OCI-LY3 (cell line): ENCODE measurements around the gene MYBL2.

Experiments
- H2AFZ ChIP-seq: fragments of 200-600, 300-600 bp; shearing (Covaris generic); 2 replicates; pipeline ENCODE4 v1.6.0; 2014; ENCODE audit warnings: antibody characterized with exemption, low read depth, low read length
- H3K27ac ChIP-seq: fragments of 200-600, 300-600 bp; sonication (generic); 2 replicates; pipeline ENCODE4 v1.5.1; 2014; ENCODE audit warnings: mild to moderate bottlenecking, low read length, moderate library complexity, mixed read lengths
- H3K27me3 ChIP-seq: fragments of 200-600, 300-600 bp; sonication (generic); 2 replicates; pipeline ENCODE4 v1.6.1; 2014; ENCODE audit warnings: low read depth, low read length, mixed read lengths
- H3K36me3 ChIP-seq: fragments of 200-600, 300-600 bp; sonication (generic); replicated peaks from 2 replicates; pipeline ENCODE3; 2014; ENCODE audit warnings: low read depth, low read length, mixed read lengths
- H3K4me1 ChIP-seq: fragments of 300-600, 200-600 bp; sonication (generic); 2 replicates; pipeline ENCODE4 v1.6.1; 2014; ENCODE audit warnings: low read length, mixed read lengths
- H3K4me2 ChIP-seq: fragments of 200-600, 300-600 bp; sonication (generic); 2 replicates; pipeline ENCODE4 v1.6.1; 2014; ENCODE audit warnings: low read length, mixed read lengths
- H3K4me3 ChIP-seq: fragments of 300-600, 200-600 bp; sonication (generic); 2 replicates; pipeline ENCODE4 v1.5.1; 2014; ENCODE audit warnings: antibody characterized with exemption, mild to moderate bottlenecking, low read length, moderate library complexity
- H3K79me2 ChIP-seq: fragments of 300-600, 200-600 bp; shearing (Covaris generic); 2 replicates; pipeline ENCODE4 v1.6.1; 2014; ENCODE audit warnings: mild to moderate bottlenecking, low read length, mixed read lengths
- H3K9ac ChIP-seq: fragments of 300-600, 200-600 bp; shearing (Covaris generic); 2 replicates; pipeline ENCODE4 v1.6.0; 2014; ENCODE audit warnings: mild to moderate bottlenecking, low read length, moderate library complexity
- H3K9me3 ChIP-seq: fragments of 200-600, 300-600 bp; shearing (Covaris generic); 2 replicates; pipeline ENCODE4 v1.6.1; 2014; ENCODE audit warnings: low read length, mixed read lengths; ENCODE audit not compliant: insufficient read depth
- H4K20me1 ChIP-seq: fragments of 200-600, 300-600 bp; sonication (generic); 2 replicates; pipeline ENCODE4 v1.6.1; 2016; ENCODE audit warnings: low read length, mixed read lengths; ENCODE audit not compliant: insufficient read depth
- EZH2phosphoT487 ChIP-seq: fragments of 200-600 bp; shearing (Covaris generic); IDR thresholded peaks from 2 replicates; pipeline ENCODE4 v1.6.1; 2018; ENCODE audit warnings: antibody characterized with exemption, mixed run types, low read depth
- TF ChIP-seq, protein P1 (sequence below): fragments of 200-600, 300-600 bp; sonication (generic); IDR thresholded peaks from 2 replicates; pipeline ENCODE4 v1.5.1; 2014; ENCODE audit warnings: antibody characterized with exemption, low read length, low read depth

The MYBL2 gene

GRCh38 chr20:43721429-43722152 is 54.7 kb downstream of the MYBL2 start:
- Histone ChIP-seq H3K36me3 (peaks cover 25% of the 10 kb centered on the region), H3K79me2 (no peaks in the 10 kb centered on the region), H3K4me1 (peaks cover 12% of the 10 kb centered on the region), H4K20me1 (no peaks in the 10 kb centered on the region), H3K4me2 (peak overlapping the region; percentile 74), H3K9me3 (no peaks in the 10 kb centered on the region), H2AFZ (peak overlapping the region; percentile 54), H3K4me3 (peak overlapping the region; percentile 60), H3K9ac (no peak overlapping the region), H3K27ac (no peak overlapping the region), H3K27me3 (no peaks in the 10 kb centered on the region)
- TF ChIP-seq EZH2phosphoT487: no peak
- TF ChIP-seq, protein P1, sequence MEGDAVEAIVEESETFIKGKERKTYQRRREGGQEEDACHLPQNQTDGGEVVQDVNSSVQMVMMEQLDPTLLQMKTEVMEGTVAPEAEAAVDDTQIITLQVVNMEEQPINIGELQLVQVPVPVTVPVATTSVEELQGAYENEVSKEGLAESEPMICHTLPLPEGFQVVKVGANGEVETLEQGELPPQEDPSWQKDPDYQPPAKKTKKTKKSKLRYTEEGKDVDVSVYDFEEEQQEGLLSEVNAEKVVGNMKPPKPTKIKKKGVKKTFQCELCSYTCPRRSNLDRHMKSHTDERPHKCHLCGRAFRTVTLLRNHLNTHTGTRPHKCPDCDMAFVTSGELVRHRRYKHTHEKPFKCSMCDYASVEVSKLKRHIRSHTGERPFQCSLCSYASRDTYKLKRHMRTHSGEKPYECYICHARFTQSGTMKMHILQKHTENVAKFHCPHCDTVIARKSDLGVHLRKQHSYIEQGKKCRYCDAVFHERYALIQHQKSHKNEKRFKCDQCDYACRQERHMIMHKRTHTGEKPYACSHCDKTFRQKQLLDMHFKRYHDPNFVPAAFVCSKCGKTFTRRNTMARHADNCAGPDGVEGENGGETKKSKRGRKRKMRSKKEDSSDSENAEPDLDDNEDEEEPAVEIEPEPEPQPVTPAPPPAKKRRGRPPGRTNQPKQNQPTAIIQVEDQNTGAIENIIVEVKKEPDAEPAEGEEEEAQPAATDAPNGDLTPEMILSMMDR: peak; percentile 28

DNA sequence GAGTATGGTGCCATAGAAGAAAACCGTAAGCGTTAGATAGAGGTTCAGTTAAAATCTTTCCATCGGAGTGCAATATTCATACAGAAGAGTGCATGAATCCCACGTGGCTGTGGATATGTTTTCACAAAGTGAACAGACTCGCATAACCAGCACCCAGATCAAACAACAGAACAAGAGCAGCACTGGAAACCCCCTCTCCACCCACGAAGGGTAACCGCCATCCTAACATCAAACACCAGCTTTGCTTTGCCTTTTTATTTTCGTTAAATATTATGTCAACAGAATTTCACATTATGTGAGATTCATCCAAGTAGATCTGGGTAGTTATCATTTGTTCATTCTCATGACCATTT is 55.2 kb downstream of the MYBL2 start:
- no peak overlapping the region for H3K9ac ChIP-seq
- H3K27ac ChIP-seq: no peak overlapping the region
- TF ChIP-seq EZH2phosphoT487: no peak
- H3K4me1 ChIP-seq: peaks cover 12% of the 10 kb centered on the region
- H2AFZ ChIP-seq: peak overlapping the region; percentile 54
- no peaks in the 10 kb centered on the region for H4K20me1 ChIP-seq
- peak overlapping the region; percentile 74 for H3K4me2 ChIP-seq
- no peaks in the 10 kb centered on the region for H3K9me3 ChIP-seq
- H3K4me3 ChIP-seq: peak overlapping the region; percentile 60
- no peaks in the 10 kb centered on the region for H3K27me3 ChIP-seq
- no peaks in the 10 kb centered on the region for H3K79me2 ChIP-seq
- H3K36me3 ChIP-seq: peaks cover 20% of the 10 kb centered on the region

GRCh38 chr20:43723186-43723585 is 56.3 kb downstream of the MYBL2 start:
- H3K9ac ChIP-seq: no peak overlapping the region
- peaks cover 16% of the 10 kb centered on the region for H3K4me1 ChIP-seq
- H4K20me1 ChIP-seq: no peaks in the 10 kb centered on the region
- H3K9me3 ChIP-seq: no peaks in the 10 kb centered on the region
- H3K36me3 ChIP-seq: peaks cover 12% of the 10 kb centered on the region
- H3K27me3 ChIP-seq: no peaks in the 10 kb centered on the region
- H3K4me2 ChIP-seq: no peak overlapping the region
- TF ChIP-seq EZH2phosphoT487: no peak
- TF ChIP-seq, protein P1: no peak
- H3K79me2 ChIP-seq: no peaks in the 10 kb centered on the region
- no peak overlapping the region for H2AFZ ChIP-seq
- no peak overlapping the region for H3K4me3 ChIP-seq
- no peak overlapping the region for H3K27ac ChIP-seq

- no peak overlapping the region for H3K4me2 ChIP-seq
- H3K4me3 ChIP-seq: no peak overlapping the region
- no peak overlapping the region for H2AFZ ChIP-seq
- H3K27me3 ChIP-seq: no peaks in the 10 kb centered on the region
- H3K9ac ChIP-seq: no peak overlapping the region
- H3K9me3 ChIP-seq: no peaks in the 10 kb centered on the region
- no peak overlapping the region for H3K27ac ChIP-seq
- no peaks in the 10 kb centered on the region for H4K20me1 ChIP-seq
- peaks cover 22% of the 10 kb centered on the region for H3K4me1 ChIP-seq
- no peaks in the 10 kb centered on the region for H3K79me2 ChIP-seq
- peaks cover 12% of the 10 kb centered on the region for H3K36me3 ChIP-seq
- no peak for TF ChIP-seq EZH2phosphoT487
- TF ChIP-seq, protein P1: no peak
These were observed 56.8 kb downstream of the MYBL2 start for GRCh38 chr20:43723735-43724134.
